ENCODE results near the gene HOXA11.

HOXA11 gene

GRCh38 chr7:27160546-27161213, 24.4 kb downstream of the HOXA11 start:
- Histone ChIP-seq H3K14ac (ENCODE audit: low read length in 2 of 2) (peak overlapping the region in 1 of 2 experiments; percentile 88), H3K4me3 (ENCODE audit: insufficient read depth in 1 of 2, low read depth in 1 of 2, low read length in 2 of 2) (peak overlapping the region; percentile 60 to 82), H4K91ac (ENCODE audit: low read length) (peak overlapping the region; percentile 30), H2BK5ac (ENCODE audit: low read depth, low read length, poor library complexity, severe bottlenecking) (no peak overlapping the region), H3K27me3 (ENCODE audit: control insufficient read depth in 1 of 2, insufficient read depth in 1 of 2, low read length in 2 of 2) (peaks cover 0 to 32% of the 10 kb centered on the region in 2 experiments), H2BK120ac (ENCODE audit: low read depth, low read length) (peak overlapping the region; percentile 30), H4K8ac (ENCODE audit: low read length) (peak overlapping the region; percentile 76), H2BK15ac (ENCODE audit: low read depth, poor library complexity, severe bottlenecking) (peak overlapping the region; percentile 44), H2AFZ (ENCODE audit: low read depth, low read length) (peak overlapping the region; percentile 84), H3K27ac (ENCODE audit: low read length, poor library complexity, severe bottlenecking) (peak overlapping the region; percentile 25), H3K4me2 (ENCODE audit: low read length, poor library complexity, severe bottlenecking) (peak overlapping the region; percentile 94), H3K18ac (ENCODE audit: low read depth in 1 of 2, low read length in 2 of 2) (peak overlapping the region; percentile 33 to 82), H2AK5ac (ENCODE audit: low read length, severe bottlenecking) (no peak overlapping the region), H3K23ac (ENCODE audit: low read length in 2 of 2) (peak overlapping the region in 1 of 2 experiments; percentile 66), H3K79me1 (replicated peaks; ENCODE audit: low read length, poor library complexity, severe bottlenecking) (peaks cover 3% of the 10 kb centered on the region), H3K9me3 (ENCODE audit: control insufficient read depth, low read length) (no peaks in the 10 kb centered on the region), H3K9ac (ENCODE audit: low read length) (peak overlapping the region; percentile 84), H3K36me3 (ENCODE audit: control insufficient read depth in 1 of 2, insufficient read depth in 2 of 2, low read depth in 1 of 2, low read length in 2 of 2) (peaks cover 15 to 39% of the 10 kb centered on the region in 2 experiments), H3K4me1 (ENCODE audit: control insufficient read depth, insufficient read depth, low read depth, low read length) (peaks cover 30% of the 10 kb centered on the region), H2BK12ac (ENCODE audit: low read length in 2 of 2) (peak overlapping the region in 1 of 2 experiments; percentile 48), H3K4ac (ENCODE audit: low read depth in 1 of 2, low read length in 2 of 2) (peak overlapping the region; percentile 63 to 73)
- 5% methylated on average over 49 of the region's 54 CpGs for WGBS
- peak; percentile 78 for DNase-seq

- Histone ChIP-seq H2BK120ac (ENCODE audit: low read depth, low read length) (no peak overlapping the region), H2AFZ (ENCODE audit: low read depth, low read length) (peak overlapping the region; percentile 84), H3K9ac (ENCODE audit: low read length) (peak overlapping the region; percentile 84), H3K4me1 (ENCODE audit: control insufficient read depth, insufficient read depth, low read depth, low read length) (peaks cover 27% of the 10 kb centered on the region), H2AK5ac (ENCODE audit: low read length, severe bottlenecking) (no peak overlapping the region), H3K36me3 (ENCODE audit: control insufficient read depth in 1 of 2, insufficient read depth in 2 of 2, low read depth in 1 of 2, low read length in 2 of 2) (peaks cover 15 to 34% of the 10 kb centered on the region in 2 experiments), H3K9me3 (ENCODE audit: control insufficient read depth, low read length) (no peaks in the 10 kb centered on the region), H3K18ac (ENCODE audit: low read depth in 1 of 2, low read length in 2 of 2) (no peak overlapping the region), H3K27me3 (ENCODE audit: control insufficient read depth in 1 of 2, insufficient read depth in 1 of 2, low read length in 2 of 2) (peaks cover 0 to 37% of the 10 kb centered on the region in 2 experiments), H3K4me2 (ENCODE audit: low read length, poor library complexity, severe bottlenecking) (peak overlapping the region; percentile 94), H2BK15ac (ENCODE audit: low read depth, poor library complexity, severe bottlenecking) (no peak overlapping the region), H2BK5ac (ENCODE audit: low read depth, low read length, poor library complexity, severe bottlenecking) (no peak overlapping the region), H3K4me3 (ENCODE audit: insufficient read depth in 1 of 2, low read depth in 1 of 2, low read length in 2 of 2) (peak overlapping the region in 1 of 2 experiments; percentile 82), H3K4ac (ENCODE audit: low read depth in 1 of 2, low read length in 2 of 2) (peak overlapping the region in 1 of 2 experiments; percentile 63), H4K91ac (ENCODE audit: low read length) (no peak overlapping the region), H4K8ac (ENCODE audit: low read length) (no peak overlapping the region), H3K79me1 (replicated peaks; ENCODE audit: low read length, poor library complexity, severe bottlenecking) (peaks cover 3% of the 10 kb centered on the region), H3K23ac (ENCODE audit: low read length in 2 of 2) (no peak overlapping the region), H3K14ac (ENCODE audit: low read length in 2 of 2) (no peak overlapping the region), H2BK12ac (ENCODE audit: low read length in 2 of 2) (no peak overlapping the region), H3K27ac (ENCODE audit: low read length, poor library complexity, severe bottlenecking) (no peak overlapping the region)
- DNase-seq, result no peak
- WGBS, result 71% methylated on average over 21 of the region's 23 CpGs
These were observed 24.9 kb downstream of the HOXA11 start for GRCh38 chr7:27160145-27160545.

- Histone ChIP-seq H2BK12ac (ENCODE audit: low read length in 2 of 2) (no peak overlapping the region), H2AFZ (ENCODE audit: low read depth, low read length) (no peak overlapping the region), H3K4me1 (ENCODE audit: control insufficient read depth, insufficient read depth, low read depth, low read length) (peaks cover 24% of the 10 kb centered on the region), H3K4me2 (ENCODE audit: low read length, poor library complexity, severe bottlenecking) (no peak overlapping the region), H3K9me3 (ENCODE audit: control insufficient read depth, low read length) (no peaks in the 10 kb centered on the region), H3K27me3 (ENCODE audit: control insufficient read depth in 1 of 2, insufficient read depth in 1 of 2, low read length in 2 of 2) (peaks cover 0 to 43% of the 10 kb centered on the region in 2 experiments), H4K91ac (ENCODE audit: low read length) (no peak overlapping the region), H3K79me1 (replicated peaks; ENCODE audit: low read length, poor library complexity, severe bottlenecking) (peaks cover 5% of the 10 kb centered on the region), H2AK5ac (ENCODE audit: low read length, severe bottlenecking) (no peak overlapping the region), H3K27ac (ENCODE audit: low read length, poor library complexity, severe bottlenecking) (no peak overlapping the region), H4K8ac (ENCODE audit: low read length) (no peak overlapping the region), H3K18ac (ENCODE audit: low read depth in 1 of 2, low read length in 2 of 2) (no peak overlapping the region), H3K9ac (ENCODE audit: low read length) (peak overlapping the region; percentile 84), H2BK5ac (ENCODE audit: low read depth, low read length, poor library complexity, severe bottlenecking) (no peak overlapping the region), H3K4ac (ENCODE audit: low read depth in 1 of 2, low read length in 2 of 2) (no peak overlapping the region), H3K36me3 (ENCODE audit: control insufficient read depth in 1 of 2, insufficient read depth in 2 of 2, low read depth in 1 of 2, low read length in 2 of 2) (peaks cover 15 to 32% of the 10 kb centered on the region in 2 experiments), H3K14ac (ENCODE audit: low read length in 2 of 2) (no peak overlapping the region), H3K4me3 (ENCODE audit: insufficient read depth in 1 of 2, low read depth in 1 of 2, low read length in 2 of 2) (peak overlapping the region in 1 of 2 experiments; percentile 82), H2BK15ac (ENCODE audit: low read depth, poor library complexity, severe bottlenecking) (no peak overlapping the region), H3K23ac (ENCODE audit: low read length in 2 of 2) (no peak overlapping the region), H2BK120ac (ENCODE audit: low read depth, low read length) (no peak overlapping the region)
- WGBS, result 76% methylated on average over 25 of the region's 27 CpGs
- no peak for DNase-seq
These were observed 25.5 kb downstream of the HOXA11 start for GRCh38 chr7:27159266-27160144.
